Vagina (tissue), 2 donors: Measurements from ENCODE around the gene SERPINA4. TPM values are rescaled to one million over a fixed set of nuclear protein-coding genes. Genes with fewer than 3 reads are reported as not detected.
A peak's percentile ranks its signal among the peaks of the same experiment; 100 is the strongest.

Experiments
- DNase-seq, 2 donors: peaks; one replicate each; pipeline ENCODE4 v3.0.0-alpha.2; 2017; ENCODE audit errors: extremely low spot score in 2 of 2
- H3K27ac ChIP-seq: fragments of 200-600 bp; sonication (generic); one replicate; pipeline ENCODE4 v1.5.1; 2019
- H3K27me3 ChIP-seq: fragments of 200-600 bp; sonication (generic); one replicate; pipeline ENCODE4 v1.5.1; 2019
- H3K36me3 ChIP-seq, 2 donors: fragments of 200-600 bp; sonication (generic); one replicate each; pipeline ENCODE4 v1.5.1; 2017 to 2019
- H3K4me1 ChIP-seq: fragments of 200-600 bp; sonication (generic); one replicate; pipeline ENCODE4 v1.5.1; 2019
- H3K4me3 ChIP-seq, 2 donors: fragments of 200-600 bp; sonication (generic); 1 replicate in 1 of 2; 2 replicates in 1 of 2; pipeline ENCODE4 v1.5.1; 2016 to 2019
- H3K9me3 ChIP-seq: fragments of 200-600 bp; sonication (generic); one replicate; pipeline ENCODE4 v1.5.1; 2019
- POLR2A ChIP-seq, 2 donors: fragments of 450-650 bp; IDR thresholded peaks; one replicate each; pipeline ENCODE4 v1.6.1; 2017; ENCODE audit warnings: antibody characterized with exemption in 2 of 2, mild to moderate bottlenecking in 2 of 2, moderate library complexity in 2 of 2
- POLR2AphosphoS5 ChIP-seq, 2 donors: sonication (generic); formaldehyde crosslinking; IDR thresholded peaks; one replicate each; pipeline ENCODE4 v1.9.0; 2017; ENCODE audit warnings: antibody characterized with exemption in 2 of 2, mild to moderate bottlenecking in 2 of 2, low read depth in 1 of 2; ENCODE audit not compliant: insufficient read depth in 1 of 2
- intact Hi-C: fragments of 100-400 bp; cut with DNase I; formaldehyde crosslinking; loops from one replicate; pipeline ENCODE4 v1.15.1; 2023
- total RNA-seq: library from RNA; depleted of rRNA; stranded (reverse); fragments of >200 nt; gene quantifications from one replicate; pipeline ENCODE4 v1.2.3, GENCODE V29; 2016
- TF ChIP-seq, protein P1 (sequence below), 3 experiments: fragments of 450-650 bp in 2 of 3; fragments of 200-600 bp in 1 of 3; sonication (generic) in 1 of 3; IDR thresholded peaks; one replicate each; pipeline ENCODE4 v1.5.1; 2017 to 2019; ENCODE audit warnings: antibody characterized with exemption in 3 of 3, mild to moderate bottlenecking in 2 of 3, moderate library complexity in 2 of 3

SERPINA4 gene
- total RNA-seq, 1 donor from 2014 or later, result not detected

DNA sequence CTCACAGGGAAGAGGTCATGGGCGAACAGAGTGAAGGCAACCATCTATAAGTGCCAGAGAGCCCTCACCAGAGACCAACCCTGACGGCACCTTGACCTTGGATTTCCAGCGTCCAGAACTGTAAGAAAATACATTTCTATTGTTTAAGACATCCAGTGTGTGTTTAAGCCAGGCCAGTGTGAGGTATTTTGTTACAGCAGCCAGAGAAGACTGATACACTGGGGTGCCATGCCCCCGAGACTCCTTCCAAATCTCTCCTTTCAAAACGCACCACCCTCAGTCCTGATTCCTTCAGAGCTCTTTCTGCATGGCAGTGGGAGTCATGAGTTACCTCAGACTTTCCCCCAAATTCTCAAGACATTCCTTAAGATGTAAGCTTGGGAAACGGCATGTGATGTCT lies 17.5 kb downstream of the SERPINA4 start:
- H3K9me3 ChIP-seq, result no peaks in the 10 kb centered on the region
- DNase-seq, result no peak
- no peaks in the 10 kb centered on the region for H3K36me3 ChIP-seq

DNA sequence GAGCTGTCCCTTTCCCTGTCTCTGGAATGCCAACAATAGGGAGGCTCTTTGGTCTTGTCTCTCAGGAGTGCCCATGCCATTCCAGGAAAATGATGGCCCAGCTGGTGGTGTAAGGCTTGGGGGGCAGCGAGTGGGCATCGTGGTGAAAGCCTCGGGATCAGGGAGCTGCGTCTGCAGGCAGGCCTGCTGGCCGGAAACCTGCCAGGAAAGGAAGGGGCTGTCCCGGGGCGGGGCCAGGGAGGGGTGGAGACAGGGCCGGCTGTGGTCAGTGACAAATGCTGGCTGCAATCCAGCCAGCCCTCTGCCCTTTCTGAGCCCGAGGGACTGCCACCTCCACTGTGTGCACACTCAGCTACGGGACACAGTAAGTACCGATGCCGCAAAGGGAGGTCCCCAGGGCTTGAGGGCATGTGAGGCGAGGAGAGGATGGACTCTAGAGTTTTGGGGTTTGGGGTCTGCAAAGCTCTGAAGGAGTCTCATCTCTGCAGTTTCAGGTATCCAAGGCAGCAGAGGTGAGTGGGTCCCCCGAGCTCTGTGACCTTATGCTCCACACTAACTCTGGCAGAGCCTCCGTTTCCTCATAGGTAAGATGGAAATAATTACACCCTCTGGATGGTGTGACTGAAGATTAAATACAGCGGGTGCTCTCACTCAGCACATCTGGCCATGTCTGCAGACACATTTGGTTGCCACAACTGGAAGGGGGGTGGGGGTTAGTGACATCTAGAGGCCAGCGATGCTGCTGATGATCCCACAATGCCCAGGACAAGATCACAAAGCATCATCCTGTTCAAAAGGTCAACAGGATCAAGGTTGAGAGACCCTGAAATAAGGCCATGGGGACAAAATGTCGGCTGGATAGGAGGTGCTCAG lies 20.1 kb downstream of the SERPINA4 start, which contains the start of gene SERPINA5:
SERPINA5 (plus strand) TSS at position 300 of the 873 bp plus-strand sequence. CDS start 5,937 bp downstream, outside the sequence.
- no peak within 1 kb of the TSS for H3K4me3 ChIP-seq
- no peak for DNase-seq

More for the DNA sequence above, 17.5 kb downstream of the SERPINA4 start:
- H3K27me3 ChIP-seq, result no peaks in the 10 kb centered on the region
- intact Hi-C loops, result no loop called here
- TF ChIP-seq, protein P1, sequence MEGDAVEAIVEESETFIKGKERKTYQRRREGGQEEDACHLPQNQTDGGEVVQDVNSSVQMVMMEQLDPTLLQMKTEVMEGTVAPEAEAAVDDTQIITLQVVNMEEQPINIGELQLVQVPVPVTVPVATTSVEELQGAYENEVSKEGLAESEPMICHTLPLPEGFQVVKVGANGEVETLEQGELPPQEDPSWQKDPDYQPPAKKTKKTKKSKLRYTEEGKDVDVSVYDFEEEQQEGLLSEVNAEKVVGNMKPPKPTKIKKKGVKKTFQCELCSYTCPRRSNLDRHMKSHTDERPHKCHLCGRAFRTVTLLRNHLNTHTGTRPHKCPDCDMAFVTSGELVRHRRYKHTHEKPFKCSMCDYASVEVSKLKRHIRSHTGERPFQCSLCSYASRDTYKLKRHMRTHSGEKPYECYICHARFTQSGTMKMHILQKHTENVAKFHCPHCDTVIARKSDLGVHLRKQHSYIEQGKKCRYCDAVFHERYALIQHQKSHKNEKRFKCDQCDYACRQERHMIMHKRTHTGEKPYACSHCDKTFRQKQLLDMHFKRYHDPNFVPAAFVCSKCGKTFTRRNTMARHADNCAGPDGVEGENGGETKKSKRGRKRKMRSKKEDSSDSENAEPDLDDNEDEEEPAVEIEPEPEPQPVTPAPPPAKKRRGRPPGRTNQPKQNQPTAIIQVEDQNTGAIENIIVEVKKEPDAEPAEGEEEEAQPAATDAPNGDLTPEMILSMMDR (IDR thresholded peaks at IDR 0.05), result no peak
- no peak for TF ChIP-seq POLR2A (IDR thresholded peaks at IDR 0.05)
- no peak for TF ChIP-seq POLR2AphosphoS5 (IDR thresholded peaks at IDR 0.05; ENCODE audit: insufficient read depth in 1 of 2, low read depth in 1 of 2)
- peaks cover 14% of the 10 kb centered on the region for H3K4me1 ChIP-seq
- no peak overlapping the region for H3K4me3 ChIP-seq
- no peak overlapping the region for H3K27ac ChIP-seq

DNA sequence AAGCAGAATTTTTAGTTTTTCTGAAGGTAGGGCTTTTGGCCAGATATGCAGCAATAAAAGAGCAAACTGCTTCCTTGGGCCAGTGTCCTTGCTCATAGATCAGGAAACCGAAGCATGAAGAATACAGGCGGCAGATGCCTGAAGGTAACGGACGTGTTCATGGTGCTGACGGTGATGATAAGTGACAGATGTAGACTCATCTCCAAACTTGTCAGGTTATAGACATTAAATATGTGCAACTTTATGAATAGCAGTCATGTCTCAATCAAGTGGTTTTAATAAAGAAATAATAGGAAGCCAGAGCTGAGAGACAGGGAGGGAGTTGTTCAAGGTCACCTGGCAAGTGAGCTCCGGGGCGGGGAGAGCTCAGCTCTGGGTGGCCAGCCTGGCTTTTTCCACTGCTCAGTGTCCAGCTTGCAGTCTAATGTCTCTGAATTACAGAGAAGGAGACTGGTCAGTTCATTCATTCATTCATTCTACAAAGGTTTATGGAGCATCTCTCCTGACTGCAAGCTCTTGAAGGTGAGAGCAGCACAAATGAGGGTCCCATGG lies 21.0 kb downstream of the SERPINA4 start:
- Histone ChIP-seq H3K9me3 (no peaks in the 10 kb centered on the region), H3K27me3 (no peaks in the 10 kb centered on the region), H3K27ac (peak overlapping the region; percentile 17), H3K36me3 (no peaks in the 10 kb centered on the region), H3K4me3 (no peak overlapping the region), H3K4me1 (peaks cover 14% of the 10 kb centered on the region)
- no peak for TF ChIP-seq POLR2AphosphoS5 (IDR thresholded peaks at IDR 0.05; ENCODE audit: insufficient read depth in 1 of 2, low read depth in 1 of 2)
- no peak for TF ChIP-seq POLR2A (IDR thresholded peaks at IDR 0.05)
- TF ChIP-seq, protein P1 (IDR thresholded peaks at IDR 0.05), result no peak
- DNase-seq, result no peak
- intact Hi-C loops, result no loop called here

More for the DNA sequence above, 20.1 kb downstream of the SERPINA4 start, which contains the start of gene SERPINA5:
- no peaks in the 10 kb centered on the region for H3K36me3 ChIP-seq
- H3K9me3 ChIP-seq, result no peaks in the 10 kb centered on the region
- intact Hi-C loops, result no loop called here
- peak within 1 kb of the TSS; percentile 17 for H3K27ac ChIP-seq
- TF ChIP-seq POLR2A (IDR thresholded peaks at IDR 0.05), result no peak
- no peak for TF ChIP-seq POLR2AphosphoS5 (IDR thresholded peaks at IDR 0.05; ENCODE audit: insufficient read depth in 1 of 2, low read depth in 1 of 2)
- TF ChIP-seq, protein P1 (IDR thresholded peaks at IDR 0.05), result no peak
- H3K4me1 ChIP-seq, result peaks cover 14% of the 10 kb centered on the region
- no peaks in the 10 kb centered on the region for H3K27me3 ChIP-seq

DNA sequence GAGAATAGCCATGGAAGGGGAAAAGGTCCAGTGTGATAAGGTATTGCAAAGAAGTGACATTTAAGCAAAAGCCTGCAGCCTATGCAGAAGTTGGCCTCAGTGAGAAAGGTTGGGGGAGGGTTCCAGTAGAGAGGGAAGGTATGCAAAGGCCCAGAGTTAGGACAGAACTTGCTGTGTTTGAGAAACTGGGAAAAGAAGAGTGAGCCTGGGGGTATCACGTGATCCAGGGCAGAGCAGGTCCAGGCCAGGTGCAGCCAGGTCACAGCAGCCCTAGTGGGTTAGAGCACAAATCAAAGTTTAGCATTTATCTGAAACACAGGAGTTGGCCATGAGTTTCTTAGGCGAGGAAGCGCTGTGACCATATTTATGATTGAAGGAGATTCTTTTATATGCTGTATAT lies 21.6 kb downstream of the SERPINA4 start:
- H3K9me3 ChIP-seq, result no peaks in the 10 kb centered on the region
- H3K27me3 ChIP-seq, result no peaks in the 10 kb centered on the region
- TF ChIP-seq POLR2A (IDR thresholded peaks at IDR 0.05) (no peak), POLR2AphosphoS5 (IDR thresholded peaks at IDR 0.05; ENCODE audit: insufficient read depth in 1 of 2, low read depth in 1 of 2) (no peak)
- TF ChIP-seq, protein P1 (IDR thresholded peaks at IDR 0.05), result no peak
- no peak overlapping the region for H3K27ac ChIP-seq
- H3K4me3 ChIP-seq, result no peak overlapping the region
- no peaks in the 10 kb centered on the region for H3K36me3 ChIP-seq
- peaks cover 14% of the 10 kb centered on the region for H3K4me1 ChIP-seq
- intact Hi-C loops, result no loop called here
- no peak for DNase-seq
